ENCODE data around the gene DHX15. TPM values are rescaled to one million over a fixed set of nuclear protein-coding genes. Genes with fewer than 3 reads are reported as not detected.

DHX15 gene
- total RNA-seq, 1 donor from 2014 or later = 206 TPM

DNA sequence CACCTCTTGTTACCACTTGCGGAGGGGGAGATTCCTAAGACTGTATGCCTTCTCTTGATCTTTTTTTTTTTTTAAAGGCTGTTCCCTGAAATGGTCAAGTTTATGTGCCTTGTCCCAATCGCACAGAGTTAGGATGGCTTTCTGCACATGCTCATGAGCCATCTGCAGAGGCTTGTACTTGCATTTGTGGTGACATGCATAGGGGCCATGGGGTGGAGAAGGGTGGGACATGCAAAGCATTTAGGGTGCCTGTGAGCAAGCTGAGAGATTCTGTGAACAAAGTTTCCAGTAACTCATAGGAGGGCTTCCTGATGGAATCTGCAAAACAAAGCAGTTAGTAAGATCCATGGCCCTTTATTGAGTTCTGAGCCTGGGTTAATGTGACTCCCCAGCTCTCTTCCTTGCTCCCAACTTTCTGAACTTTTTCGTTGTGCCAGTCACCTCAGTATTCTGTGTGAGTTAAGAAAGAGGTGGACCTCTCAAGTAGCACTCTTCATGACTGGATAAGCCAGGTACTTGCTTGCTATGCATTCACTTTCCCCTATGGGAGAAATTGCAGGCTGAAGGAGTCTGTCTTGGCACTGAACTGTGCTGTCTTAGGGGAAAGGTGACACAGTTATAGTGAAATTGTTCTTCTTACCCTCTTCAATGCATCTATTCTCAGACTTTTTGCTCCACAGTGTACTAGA lies 37.9 kb upstream of the DHX15 start:
- TF ChIP-seq, protein P1, sequence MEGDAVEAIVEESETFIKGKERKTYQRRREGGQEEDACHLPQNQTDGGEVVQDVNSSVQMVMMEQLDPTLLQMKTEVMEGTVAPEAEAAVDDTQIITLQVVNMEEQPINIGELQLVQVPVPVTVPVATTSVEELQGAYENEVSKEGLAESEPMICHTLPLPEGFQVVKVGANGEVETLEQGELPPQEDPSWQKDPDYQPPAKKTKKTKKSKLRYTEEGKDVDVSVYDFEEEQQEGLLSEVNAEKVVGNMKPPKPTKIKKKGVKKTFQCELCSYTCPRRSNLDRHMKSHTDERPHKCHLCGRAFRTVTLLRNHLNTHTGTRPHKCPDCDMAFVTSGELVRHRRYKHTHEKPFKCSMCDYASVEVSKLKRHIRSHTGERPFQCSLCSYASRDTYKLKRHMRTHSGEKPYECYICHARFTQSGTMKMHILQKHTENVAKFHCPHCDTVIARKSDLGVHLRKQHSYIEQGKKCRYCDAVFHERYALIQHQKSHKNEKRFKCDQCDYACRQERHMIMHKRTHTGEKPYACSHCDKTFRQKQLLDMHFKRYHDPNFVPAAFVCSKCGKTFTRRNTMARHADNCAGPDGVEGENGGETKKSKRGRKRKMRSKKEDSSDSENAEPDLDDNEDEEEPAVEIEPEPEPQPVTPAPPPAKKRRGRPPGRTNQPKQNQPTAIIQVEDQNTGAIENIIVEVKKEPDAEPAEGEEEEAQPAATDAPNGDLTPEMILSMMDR (IDR thresholded peaks at IDR 0.05; ENCODE audit: unreplicated experiment) = no peak
- Mint-ChIP-seq H3K4me3 (ENCODE audit: low read depth) (no peak overlapping the region), H3K27ac (no peak overlapping the region), H3K4me1 (ENCODE audit: low read depth) (peaks cover 3% of the 10 kb centered on the region), H3K9me3 (ENCODE audit: low read depth) (peaks cover 27% of the 10 kb centered on the region), H3K36me3 (ENCODE audit: insufficient read depth) (peaks cover 4% of the 10 kb centered on the region), H3K27me3 (no peaks in the 10 kb centered on the region)
- DNase-seq (ENCODE audit: low spot score, unreplicated experiment) = no peak

DNA sequence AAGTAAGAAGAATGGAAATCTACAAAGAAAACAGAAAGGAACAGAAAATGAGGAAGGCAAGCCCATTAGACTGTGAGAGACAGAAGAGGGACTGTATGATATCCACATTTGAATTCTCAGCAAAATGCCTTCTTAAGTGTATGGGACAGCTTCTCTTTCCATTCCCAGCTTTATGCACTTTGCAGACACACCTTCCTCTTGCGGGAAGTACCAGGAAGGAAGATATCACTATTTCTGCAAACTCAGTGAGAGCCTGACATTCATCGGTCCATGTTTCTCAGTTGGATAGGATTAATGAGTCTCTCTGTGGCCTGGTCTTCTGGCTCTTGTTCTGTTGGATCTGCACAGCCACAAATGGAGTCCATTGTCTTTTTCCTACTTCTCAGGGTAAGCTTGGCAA lies 31.6 kb upstream of the DHX15 start:
- H3K9me3 Mint-ChIP-seq (ENCODE audit: low read depth) = peaks cover 18% of the 10 kb centered on the region

DNA sequence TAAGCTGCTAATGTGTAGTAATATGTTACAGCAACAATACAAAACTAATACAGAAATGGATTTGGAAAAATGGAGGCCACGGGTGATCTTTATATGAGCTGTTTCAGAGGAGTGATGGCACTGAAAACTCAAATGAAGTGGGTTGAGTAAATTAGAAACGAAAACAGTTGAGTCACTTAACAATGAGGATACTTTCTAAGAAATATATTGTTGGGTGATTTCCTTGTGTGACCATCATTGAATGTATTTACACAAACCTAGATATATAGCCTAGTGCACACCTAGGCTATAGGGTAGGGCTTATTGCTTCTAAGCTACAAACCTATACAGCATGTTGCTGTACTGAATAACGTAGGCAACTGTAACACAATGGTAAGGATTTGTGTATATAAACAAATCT lies 30.5 kb upstream of the DHX15 start:
- no peaks in the 10 kb centered on the region for H3K27me3 Mint-ChIP-seq
- H3K4me3 Mint-ChIP-seq (ENCODE audit: low read depth) = no peak overlapping the region
- H3K27ac Mint-ChIP-seq = no peak overlapping the region
- peaks cover 12% of the 10 kb centered on the region for H3K9me3 Mint-ChIP-seq (ENCODE audit: low read depth)
- no peak for DNase-seq (ENCODE audit: low spot score, unreplicated experiment)
- H3K36me3 Mint-ChIP-seq (ENCODE audit: insufficient read depth) = no peaks in the 10 kb centered on the region
- TF ChIP-seq, protein P1 (IDR thresholded peaks at IDR 0.05; ENCODE audit: unreplicated experiment) = no peak
- no peaks in the 10 kb centered on the region for H3K4me1 Mint-ChIP-seq (ENCODE audit: low read depth)

More for the DNA sequence above, 31.6 kb upstream of the DHX15 start:
- no peaks in the 10 kb centered on the region for H3K4me1 Mint-ChIP-seq (ENCODE audit: low read depth)
- peaks cover 4% of the 10 kb centered on the region for H3K36me3 Mint-ChIP-seq (ENCODE audit: insufficient read depth)
- H3K27me3 Mint-ChIP-seq = no peaks in the 10 kb centered on the region
- no peak overlapping the region for H3K4me3 Mint-ChIP-seq (ENCODE audit: low read depth)
- TF ChIP-seq, protein P1 (IDR thresholded peaks at IDR 0.05; ENCODE audit: unreplicated experiment) = no peak
- no peak overlapping the region for H3K27ac Mint-ChIP-seq
- no peak for DNase-seq (ENCODE audit: low spot score, unreplicated experiment)

DNA sequence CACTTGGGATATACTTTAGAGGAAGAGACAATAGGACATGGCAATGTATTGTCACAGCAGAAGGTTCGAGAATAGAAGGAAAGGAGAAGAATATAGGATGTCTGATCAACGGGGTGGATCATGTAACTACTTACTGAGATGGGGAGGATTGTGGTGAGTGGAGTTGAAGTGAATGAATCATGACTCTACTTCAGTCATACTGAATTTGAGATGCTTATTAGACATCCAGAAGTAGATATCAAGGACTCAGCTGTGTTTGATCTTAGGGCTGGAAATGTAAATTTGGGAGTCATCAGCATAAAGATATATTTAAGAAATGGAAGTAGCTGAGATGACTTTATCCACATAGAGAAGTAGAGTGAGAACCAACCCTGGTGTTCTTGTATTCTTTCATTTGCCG lies 29.1 kb upstream of the DHX15 start:
- TF ChIP-seq, protein P1 (IDR thresholded peaks at IDR 0.05; ENCODE audit: unreplicated experiment) = no peak
- no peaks in the 10 kb centered on the region for H3K4me1 Mint-ChIP-seq (ENCODE audit: low read depth)
- H3K27me3 Mint-ChIP-seq = no peaks in the 10 kb centered on the region
- H3K9me3 Mint-ChIP-seq (ENCODE audit: low read depth) = no peaks in the 10 kb centered on the region
- H3K4me3 Mint-ChIP-seq (ENCODE audit: low read depth) = no peak overlapping the region
- no peaks in the 10 kb centered on the region for H3K36me3 Mint-ChIP-seq (ENCODE audit: insufficient read depth)
- DNase-seq (ENCODE audit: low spot score, unreplicated experiment) = no peak
- no peak overlapping the region for H3K27ac Mint-ChIP-seq

DNA sequence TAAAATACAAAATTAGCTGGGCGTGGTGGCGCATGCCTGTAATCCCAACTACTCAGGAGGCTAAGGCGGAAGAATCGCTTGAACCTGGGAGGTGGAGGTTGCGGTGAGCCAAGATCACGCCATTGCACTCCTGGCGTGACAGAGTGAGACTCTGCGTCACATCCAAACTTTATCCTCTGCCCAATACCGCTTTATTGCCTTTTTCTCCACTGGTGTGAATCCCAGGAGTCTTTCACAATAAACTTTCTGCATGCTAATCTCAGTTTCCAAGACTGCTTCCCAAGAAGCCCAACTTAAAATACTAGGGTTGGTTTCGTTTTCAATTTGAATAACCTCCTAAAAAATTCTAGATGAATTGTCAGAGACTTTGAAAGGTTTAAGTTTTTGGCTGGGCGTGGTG lies 27.2 kb upstream of the DHX15 start:
- TF ChIP-seq, protein P1 (IDR thresholded peaks at IDR 0.05; ENCODE audit: unreplicated experiment) = no peak
- no peak for DNase-seq (ENCODE audit: low spot score, unreplicated experiment)
- H3K36me3 Mint-ChIP-seq (ENCODE audit: insufficient read depth) = no peaks in the 10 kb centered on the region
- H3K9me3 Mint-ChIP-seq (ENCODE audit: low read depth) = no peaks in the 10 kb centered on the region
- no peak overlapping the region for H3K4me3 Mint-ChIP-seq (ENCODE audit: low read depth)
- no peak overlapping the region for H3K27ac Mint-ChIP-seq
- H3K4me1 Mint-ChIP-seq (ENCODE audit: low read depth) = no peaks in the 10 kb centered on the region
- H3K27me3 Mint-ChIP-seq = no peaks in the 10 kb centered on the region
